Measurements from ENCODE around the gene SIL1.
"Not testable (repeated sequence)": the region's sequence is repeated elsewhere in the genome, so short reads cannot be mapped to it uniquely, and the experiment has no call there.

The SIL1 gene

GRCh38 chr5:139124774-139125520 lies 73.2 kb downstream of the SIL1 start:
- in situ Hi-C loops (cut with MboI; ENCODE audit: low pct_unique_long_range_greater_than_20kb, low sequenced_read_pairs): no loop called here
- DNase-seq: no peak

DNA sequence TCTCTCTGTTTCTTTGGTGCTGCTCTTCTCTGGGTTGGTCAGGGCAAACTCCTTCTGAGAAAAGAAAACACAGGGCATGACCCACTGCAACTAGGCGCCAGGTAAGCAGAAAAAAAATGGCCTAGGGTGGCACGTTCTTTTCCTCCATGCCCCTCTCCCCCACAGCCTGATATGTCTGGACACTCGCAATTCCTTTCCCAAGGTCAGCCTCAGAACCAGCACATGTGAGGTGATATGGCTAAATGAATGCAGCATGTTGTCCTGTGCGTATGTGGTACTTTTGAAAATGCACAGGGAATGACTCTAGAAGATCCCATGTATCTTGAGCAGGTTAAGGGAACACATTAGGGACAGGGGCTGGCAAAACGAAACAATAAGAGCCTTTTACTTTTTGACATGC lies 77.0 kb downstream of the SIL1 start:
- no peak for DNase-seq
- in situ Hi-C loops (cut with MboI; ENCODE audit: low pct_unique_long_range_greater_than_20kb, low sequenced_read_pairs): no loop called here

DNA sequence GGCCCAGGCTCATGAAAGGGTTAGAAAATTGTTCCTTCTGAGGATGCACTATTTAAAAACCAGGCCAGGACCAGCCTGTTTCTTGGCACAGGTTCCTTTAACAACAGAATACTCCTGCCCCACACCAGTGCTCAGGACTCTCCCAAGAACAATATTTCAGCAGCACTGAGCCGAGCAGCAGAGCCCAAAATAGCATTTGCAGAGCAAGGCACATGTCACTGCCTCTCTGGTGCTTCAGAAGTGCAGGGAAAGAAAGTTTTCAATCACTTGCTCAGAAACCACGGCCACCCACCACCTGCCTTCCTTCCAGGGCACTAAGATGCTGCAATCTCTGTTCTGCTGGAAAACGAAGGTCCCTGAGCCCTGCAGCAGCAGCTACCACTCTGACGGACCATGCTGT lies 77.6 kb downstream of the SIL1 start:
- in situ Hi-C loops (cut with MboI; ENCODE audit: low pct_unique_long_range_greater_than_20kb, low sequenced_read_pairs): no loop called here
- no peak for DNase-seq

DNA sequence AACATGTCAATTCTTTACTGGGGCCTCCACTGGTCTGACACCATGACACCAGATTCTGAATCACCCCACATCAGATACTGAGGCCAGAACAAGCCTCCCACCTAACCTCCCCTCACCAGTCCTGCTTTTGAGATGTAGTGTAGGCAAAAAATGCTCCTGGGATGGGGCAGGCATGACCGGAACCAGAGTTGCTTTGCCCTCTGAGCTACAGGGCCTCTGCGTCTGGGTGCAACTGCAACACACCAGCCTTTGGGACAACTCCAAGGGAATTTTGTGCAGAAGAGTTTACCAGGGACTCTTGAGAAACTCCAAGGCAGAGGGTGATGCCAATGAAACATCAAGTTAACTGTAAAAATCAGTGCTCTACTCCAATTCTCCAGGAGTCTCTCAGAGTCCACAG lies 79.4 kb downstream of the SIL1 start:
- in situ Hi-C loops (cut with MboI; ENCODE audit: low pct_unique_long_range_greater_than_20kb, low sequenced_read_pairs): no loop called here
- DNase-seq: no peak

- in situ Hi-C loops (cut with MboI; ENCODE audit: low pct_unique_long_range_greater_than_20kb, low sequenced_read_pairs): no loop called here
- DNase-seq: no peak
Observed at GRCh38 chr5:139117342-139117884, 80.8 kb downstream of the SIL1 start.

DNA sequence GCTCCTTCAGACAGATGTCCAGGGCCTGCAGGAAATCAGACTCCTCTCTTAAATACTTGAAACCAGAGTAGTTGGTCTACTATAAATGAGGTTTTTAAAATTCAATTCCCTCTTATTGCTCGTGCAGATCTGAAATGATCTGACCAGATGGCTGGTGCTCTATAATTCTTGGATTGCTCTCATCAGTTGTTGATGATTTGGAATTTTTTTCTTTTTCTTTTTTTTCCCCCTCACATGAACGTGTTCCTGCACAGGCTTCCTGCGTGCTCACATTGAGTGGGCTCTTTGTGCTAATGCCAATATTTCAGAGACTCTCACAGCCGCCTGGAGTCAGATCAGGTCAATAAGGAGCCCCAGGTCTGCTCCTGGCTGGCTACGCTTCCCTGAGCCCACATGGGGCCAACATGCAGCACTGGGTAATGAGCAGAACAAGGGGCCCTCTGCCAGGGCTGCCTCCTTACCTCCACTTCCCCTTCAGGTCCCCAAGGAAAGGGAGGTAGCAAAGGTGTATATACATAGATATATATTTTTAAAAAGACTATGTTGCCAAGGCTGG lies 82.0 kb downstream of the SIL1 start:
- no peak for DNase-seq
- in situ Hi-C loops (cut with MboI; ENCODE audit: low pct_unique_long_range_greater_than_20kb, low sequenced_read_pairs): no loop called here

DNA sequence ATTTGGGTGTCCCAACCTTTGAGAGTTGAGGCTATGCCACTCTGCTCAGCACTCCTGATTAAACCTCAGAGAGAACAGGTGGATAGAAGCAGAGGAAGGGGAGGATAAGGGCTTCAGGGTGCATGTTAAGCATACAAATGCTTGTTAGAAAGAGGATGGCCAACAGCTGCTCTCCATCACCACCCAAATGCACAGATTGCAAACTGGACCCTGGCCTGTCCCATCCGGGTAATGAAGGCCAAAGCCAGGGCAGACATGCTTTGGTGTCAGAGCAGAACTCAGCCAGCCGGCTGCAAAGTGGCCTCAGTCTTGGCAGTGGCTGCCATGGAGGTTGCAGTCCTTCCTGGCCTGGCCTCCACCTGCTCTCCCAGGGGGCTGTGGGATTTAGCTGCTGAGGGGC lies 84.3 kb downstream of the SIL1 start:
- in situ Hi-C loops (cut with MboI; ENCODE audit: low pct_unique_long_range_greater_than_20kb, low sequenced_read_pairs): no loop called here
- DNase-seq: no peak

- DNase-seq; in situ Hi-C loops (cut with MboI; ENCODE audit: low pct_unique_long_range_greater_than_20kb, low sequenced_read_pairs): not testable (repeated sequence)
Observed at GRCh38 chr5:139112362-139112761, 85.8 kb downstream of the SIL1 start.

DNA sequence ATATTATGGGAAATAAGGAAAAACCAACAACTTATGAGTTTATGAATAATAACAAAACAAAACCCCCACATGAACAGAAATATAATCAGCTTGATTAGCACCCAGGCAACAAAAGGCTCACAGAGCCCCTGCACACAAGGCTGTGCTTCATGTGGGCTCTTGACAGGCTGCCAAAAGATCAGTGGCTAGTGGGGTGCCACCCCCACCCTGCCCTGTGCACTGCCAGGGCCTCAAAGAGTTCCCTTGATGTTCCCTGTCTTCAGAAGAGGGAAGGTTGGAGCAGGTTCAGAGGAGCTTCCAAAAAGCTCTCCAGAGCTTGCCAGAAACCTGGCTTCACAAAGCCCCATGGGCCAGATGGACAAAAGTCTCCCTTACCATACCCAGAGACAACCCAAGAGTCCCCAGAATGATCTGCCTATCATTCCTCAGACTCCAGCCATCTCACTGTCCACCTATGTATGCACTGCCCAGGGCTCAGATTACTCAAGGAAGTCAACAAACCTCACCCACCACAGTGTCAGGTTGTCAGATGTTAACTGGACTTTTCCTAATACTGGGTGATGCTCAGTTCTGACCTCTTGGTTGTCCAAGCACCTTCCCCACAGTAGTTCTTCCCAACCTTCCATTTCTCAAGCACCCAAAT lies 87.5 kb downstream of the SIL1 start:
- in situ Hi-C loops (cut with MboI; ENCODE audit: low pct_unique_long_range_greater_than_20kb, low sequenced_read_pairs): no loop called here
- DNase-seq: no peak

DNA sequence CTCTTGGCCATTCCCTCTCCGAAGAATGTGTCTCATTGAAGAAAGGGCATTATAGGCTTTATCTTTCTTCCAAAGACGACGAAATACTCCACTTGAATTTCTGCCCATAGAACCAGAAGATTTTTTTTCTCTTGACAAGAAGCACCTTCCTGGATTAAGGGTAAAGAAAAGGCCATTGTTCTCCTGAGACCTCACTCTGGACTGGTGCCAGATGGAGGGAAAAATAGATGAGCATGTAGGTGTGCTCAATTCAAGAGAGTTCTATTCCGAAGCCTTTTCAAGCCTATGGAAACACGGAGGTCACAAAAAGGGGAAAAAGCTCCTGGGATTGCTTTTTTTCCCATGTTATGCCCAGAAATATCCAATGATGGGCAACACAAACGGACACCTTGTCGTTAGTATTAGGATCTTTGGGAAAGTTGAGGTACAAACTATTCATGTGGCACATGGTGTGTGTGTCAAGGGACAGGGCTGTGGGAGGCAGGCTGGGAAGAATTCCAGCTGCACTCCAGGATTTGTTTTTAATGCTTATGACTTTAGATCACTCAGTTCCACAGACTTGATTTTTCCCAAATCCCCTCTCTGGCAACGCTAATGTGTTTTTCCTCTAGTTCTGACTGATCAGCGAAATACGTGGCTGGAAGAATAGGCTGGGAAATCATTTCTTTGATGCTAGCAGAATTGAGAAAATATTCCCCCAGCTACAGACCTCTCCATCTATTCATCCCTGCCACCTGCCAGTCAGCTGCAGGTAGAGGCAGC lies 89.9 kb downstream of the SIL1 start:
- DNase-seq: no peak
- in situ Hi-C loops (cut with MboI; ENCODE audit: low pct_unique_long_range_greater_than_20kb, low sequenced_read_pairs): no loop called here

DNA sequence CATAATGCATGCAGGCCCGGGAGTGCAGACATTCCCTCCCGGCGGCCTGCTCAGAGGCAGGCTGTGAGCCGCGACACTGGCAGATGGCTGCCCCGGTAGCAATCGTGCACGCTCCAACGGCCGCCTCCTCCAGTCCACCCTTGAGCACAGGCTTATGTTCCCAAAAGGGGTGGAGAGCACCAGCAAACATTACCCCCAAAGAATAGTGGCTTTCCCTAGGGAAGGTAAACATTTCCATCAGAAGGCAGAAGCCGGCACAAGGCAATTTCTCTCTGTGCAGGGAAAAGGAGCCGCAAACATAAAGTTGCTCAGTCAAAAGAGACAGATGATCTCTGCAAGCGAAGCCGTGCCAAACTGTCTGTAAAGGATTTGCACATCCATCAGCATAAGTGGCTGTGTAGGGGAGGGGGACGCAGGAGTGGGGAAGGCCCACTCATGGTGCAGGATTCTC lies 92.5 kb downstream of the SIL1 start:
- DNase-seq: no peak
- in situ Hi-C loops (cut with MboI; ENCODE audit: low pct_unique_long_range_greater_than_20kb, low sequenced_read_pairs): no loop called here

DNA sequence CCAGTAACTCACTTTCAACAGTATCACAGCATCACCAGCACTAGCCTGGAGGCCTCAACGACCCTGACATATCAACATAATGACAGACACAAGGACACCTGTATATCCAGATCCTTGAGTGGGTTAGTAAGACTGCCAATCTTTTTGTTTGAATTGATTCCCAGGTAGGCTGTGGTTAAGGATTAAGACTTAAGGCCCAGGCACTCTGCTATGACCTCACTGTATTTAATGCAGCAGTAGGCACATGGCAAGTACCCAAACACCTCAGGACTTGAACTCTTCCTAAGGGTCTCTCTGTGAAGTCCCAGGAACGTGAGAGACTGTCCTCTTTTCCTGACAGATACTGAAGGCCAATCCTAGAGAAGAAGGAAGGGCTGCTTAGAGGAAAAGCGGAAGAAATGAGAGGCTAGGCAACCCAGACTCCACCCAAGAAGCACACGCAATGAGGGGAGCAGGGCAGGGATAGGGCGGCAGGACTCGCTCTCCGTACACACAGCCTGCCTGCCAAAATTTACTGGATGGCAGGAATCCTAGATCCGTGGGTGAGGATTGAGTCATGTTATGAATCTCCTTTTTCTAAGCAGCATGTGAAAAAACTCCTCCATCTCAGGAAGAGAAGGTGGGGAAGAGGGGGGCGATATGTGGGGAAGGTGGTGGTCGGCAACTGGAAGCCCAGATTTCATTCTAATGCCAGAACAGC lies 93.4 kb downstream of the SIL1 start:
- in situ Hi-C loops (cut with MboI; ENCODE audit: low pct_unique_long_range_greater_than_20kb, low sequenced_read_pairs): no loop called here
- no peak for DNase-seq

- in situ Hi-C loops (cut with MboI; ENCODE audit: low pct_unique_long_range_greater_than_20kb, low sequenced_read_pairs): no loop called here
- no peak for DNase-seq
Observed at GRCh38 chr5:139103762-139104161, 94.4 kb downstream of the SIL1 start.

GRCh38 chr5:139100825-139101224 lies 97.3 kb downstream of the SIL1 start:
- in situ Hi-C loops (cut with MboI; ENCODE audit: low pct_unique_long_range_greater_than_20kb, low sequenced_read_pairs): no loop called here

GRCh38 chr5:139094154-139095131 lies 103.7 kb downstream of the SIL1 start:
- no peak for DNase-seq
- in situ Hi-C loops (cut with MboI; ENCODE audit: low pct_unique_long_range_greater_than_20kb, low sequenced_read_pairs): no loop called here

More at GRCh38 chr5:139100825-139101224, 97.3 kb downstream of the SIL1 start:
- no peak for DNase-seq

DNA sequence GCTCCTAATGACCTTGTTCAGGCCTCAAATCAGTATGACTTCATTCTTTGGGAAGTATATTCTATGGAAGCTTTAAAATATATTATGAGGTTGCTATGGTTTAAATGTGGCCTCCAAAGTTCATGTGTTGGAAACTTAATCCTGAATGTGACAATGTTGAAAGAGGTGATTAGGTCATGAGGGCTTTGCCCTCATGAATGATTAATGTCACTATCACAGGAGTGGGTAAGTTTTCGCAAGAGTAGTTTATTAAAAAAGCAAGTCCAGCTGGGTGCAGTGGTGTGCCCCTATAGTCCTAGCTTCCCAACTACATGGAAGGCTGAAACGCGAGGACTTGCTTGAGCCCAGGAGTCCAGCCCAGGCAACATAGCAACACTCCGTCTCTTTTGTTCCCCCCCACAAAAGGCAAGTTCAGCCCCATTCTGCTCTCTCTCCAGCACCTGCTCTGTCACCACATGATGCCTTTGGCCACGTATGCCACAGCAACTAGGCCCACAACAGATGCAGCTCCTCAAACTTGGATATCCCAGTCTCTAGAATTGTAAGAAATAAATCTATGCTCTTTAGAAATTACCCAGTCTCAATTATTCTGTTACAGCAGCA lies 105.3 kb downstream of the SIL1 start:
- in situ Hi-C loops (cut with MboI; ENCODE audit: low pct_unique_long_range_greater_than_20kb, low sequenced_read_pairs): no loop called here
- no peak for DNase-seq

DNA sequence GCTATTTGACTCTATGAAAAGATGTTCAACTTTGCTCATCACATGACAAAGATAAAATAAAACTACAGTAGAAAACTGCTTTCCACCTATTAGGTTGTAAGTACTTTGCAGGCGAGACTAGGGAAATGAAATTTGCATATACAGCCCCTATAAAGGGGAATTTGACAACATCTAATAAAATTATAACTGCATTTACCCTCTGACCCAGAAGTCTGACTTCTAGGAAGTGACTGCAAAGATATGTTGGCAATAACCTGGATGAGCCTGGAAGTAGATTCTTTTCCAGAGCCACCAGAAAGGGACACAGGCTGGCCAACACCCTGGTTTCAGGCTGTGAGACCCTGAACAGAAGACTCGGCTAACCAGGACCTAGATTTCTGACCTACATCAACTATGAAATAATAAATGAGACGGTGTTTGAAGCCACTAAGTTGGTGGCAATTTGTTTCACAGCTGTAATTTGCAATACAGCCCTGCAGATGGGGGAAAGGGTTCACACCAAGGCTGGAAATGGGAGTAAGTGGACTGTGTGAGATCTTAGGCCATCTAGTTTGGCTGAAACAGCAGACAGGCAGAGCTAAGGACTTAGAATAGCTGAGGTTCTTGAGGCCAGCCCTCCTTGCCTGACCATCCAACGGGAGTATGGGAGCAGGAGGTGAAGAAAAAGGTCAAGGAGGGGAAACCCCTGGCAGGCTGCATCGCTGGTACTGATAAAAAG lies 106.6 kb downstream of the SIL1 start:
- no peak for DNase-seq
- in situ Hi-C loops (cut with MboI; ENCODE audit: low pct_unique_long_range_greater_than_20kb, low sequenced_read_pairs): no loop called here
